ENCODE results near the gene TMEM208. TPM values are rescaled to one million over a fixed set of nuclear protein-coding genes. Genes with fewer than 3 reads are reported as not detected.

The TMEM208 gene
- total and polyA plus RNA-seq, 2 of the 13 experiments (the other 11 are each of a cell fraction or from before 2014, with no cell fraction given): 58.8 to 72.9 TPM

- 0 out of 2 replicates have a peak, but pooled peaks have one; percentile 60 for TF ChIP-seq NFAT5 (CRISPR knock-in tag; IDR thresholded peaks at IDR 0.05)
- no peak for TF ChIP-seq ZNF775 (CRISPR knock-in tag; IDR thresholded peaks at IDR 0.05; ENCODE audit: borderline replicate concordance)
- TF ChIP-seq ZZZ3 (CRISPR knock-in tag; IDR thresholded peaks at IDR 0.05; ENCODE audit: borderline replicate concordance): no peak
- TF ChIP-seq, protein P1, sequence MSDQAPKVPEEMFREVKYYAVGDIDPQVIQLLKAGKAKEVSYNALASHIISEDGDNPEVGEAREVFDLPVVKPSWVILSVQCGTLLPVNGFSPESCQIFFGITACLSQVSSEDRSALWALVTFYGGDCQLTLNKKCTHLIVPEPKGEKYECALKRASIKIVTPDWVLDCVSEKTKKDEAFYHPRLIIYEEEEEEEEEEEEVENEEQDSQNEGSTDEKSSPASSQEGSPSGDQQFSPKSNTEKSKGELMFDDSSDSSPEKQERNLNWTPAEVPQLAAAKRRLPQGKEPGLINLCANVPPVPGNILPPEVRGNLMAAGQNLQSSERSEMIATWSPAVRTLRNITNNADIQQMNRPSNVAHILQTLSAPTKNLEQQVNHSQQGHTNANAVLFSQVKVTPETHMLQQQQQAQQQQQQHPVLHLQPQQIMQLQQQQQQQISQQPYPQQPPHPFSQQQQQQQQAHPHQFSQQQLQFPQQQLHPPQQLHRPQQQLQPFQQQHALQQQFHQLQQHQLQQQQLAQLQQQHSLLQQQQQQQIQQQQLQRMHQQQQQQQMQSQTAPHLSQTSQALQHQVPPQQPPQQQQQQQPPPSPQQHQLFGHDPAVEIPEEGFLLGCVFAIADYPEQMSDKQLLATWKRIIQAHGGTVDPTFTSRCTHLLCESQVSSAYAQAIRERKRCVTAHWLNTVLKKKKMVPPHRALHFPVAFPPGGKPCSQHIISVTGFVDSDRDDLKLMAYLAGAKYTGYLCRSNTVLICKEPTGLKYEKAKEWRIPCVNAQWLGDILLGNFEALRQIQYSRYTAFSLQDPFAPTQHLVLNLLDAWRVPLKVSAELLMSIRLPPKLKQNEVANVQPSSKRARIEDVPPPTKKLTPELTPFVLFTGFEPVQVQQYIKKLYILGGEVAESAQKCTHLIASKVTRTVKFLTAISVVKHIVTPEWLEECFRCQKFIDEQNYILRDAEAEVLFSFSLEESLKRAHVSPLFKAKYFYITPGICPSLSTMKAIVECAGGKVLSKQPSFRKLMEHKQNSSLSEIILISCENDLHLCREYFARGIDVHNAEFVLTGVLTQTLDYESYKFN (CRISPR knock-in tag; conservative IDR thresholded peaks at IDR 0.05): no peak
- no peak for TF ChIP-seq ATAD3A (CRISPR knock-in tag; IDR thresholded peaks at IDR 0.05)
- no peak for TF ChIP-seq ZNF766 (CRISPR knock-in tag; IDR thresholded peaks at IDR 0.05; ENCODE audit: borderline replicate concordance)
- TF ChIP-seq POLR2AphosphoS2 (IDR thresholded peaks at IDR 0.05; ENCODE audit: low read depth, low read length): no peak
- no peak for TF ChIP-seq TBX2 (CRISPR knock-in tag; IDR thresholded peaks at IDR 0.05; ENCODE audit: borderline replicate concordance)
- TF ChIP-seq KLF6 (CRISPR knock-in tag; IDR thresholded peaks at IDR 0.05): no peak
- TF ChIP-seq FOXP1 (IDR thresholded peaks at IDR 0.05): no peak
- TF ChIP-seq FOXP1 (CRISPR knock-in tag; IDR thresholded peaks at IDR 0.05): no peak
- no peak for TF ChIP-seq RCOR2 (CRISPR knock-in tag; IDR thresholded peaks at IDR 0.05)
- no peak for TF ChIP-seq ZNF451 (CRISPR knock-in tag; IDR thresholded peaks at IDR 0.05)
- TF ChIP-seq SRSF4 (IDR thresholded peaks at IDR 0.05; ENCODE audit: low read depth, low read length, poor library complexity, severe bottlenecking): no peak
- TF ChIP-seq ZNF619 (CRISPR knock-in tag; IDR thresholded peaks at IDR 0.05): no peak
- TF ChIP-seq TBL1XR1 (IDR thresholded peaks at IDR 0.05; ENCODE audit: borderline replicate concordance, low read length, partially characterized antibody): no peak
- TF ChIP-seq, protein P2, sequence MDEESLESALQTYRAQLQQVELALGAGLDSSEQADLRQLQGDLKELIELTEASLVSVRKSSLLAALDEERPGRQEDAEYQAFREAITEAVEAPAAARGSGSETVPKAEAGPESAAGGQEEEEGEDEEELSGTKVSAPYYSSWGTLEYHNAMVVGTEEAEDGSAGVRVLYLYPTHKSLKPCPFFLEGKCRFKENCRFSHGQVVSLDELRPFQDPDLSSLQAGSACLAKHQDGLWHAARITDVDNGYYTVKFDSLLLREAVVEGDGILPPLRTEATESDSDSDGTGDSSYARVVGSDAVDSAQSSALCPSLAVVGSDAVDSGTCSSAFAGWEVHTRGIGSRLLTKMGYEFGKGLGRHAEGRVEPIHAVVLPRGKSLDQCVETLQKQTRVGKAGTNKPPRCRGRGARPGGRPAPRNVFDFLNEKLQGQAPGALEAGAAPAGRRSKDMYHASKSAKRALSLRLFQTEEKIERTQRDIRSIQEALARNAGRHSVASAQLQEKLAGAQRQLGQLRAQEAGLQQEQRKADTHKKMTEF (CRISPR knock-in tag; IDR thresholded peaks at IDR 0.05): no peak; the same call in 1 of the 2 replicates
- no peak for TF ChIP-seq SATB2 (CRISPR knock-in tag; IDR thresholded peaks at IDR 0.05)
- TF ChIP-seq ZBTB21 (CRISPR knock-in tag; IDR thresholded peaks at IDR 0.05): no peak
- TF ChIP-seq ZNF761 (CRISPR knock-in tag; conservative IDR thresholded peaks at IDR 0.05): no peak
- TF ChIP-seq GATA4 (IDR thresholded peaks at IDR 0.05; ENCODE audit: borderline replicate concordance, low read depth): no peak
Observed at GRCh38 chr16:67248401-67249177, 21.7 kb downstream of the TMEM208 start, which contains the start of gene SLC9A5 (continued).

All from HepG2 (cell line).